ENCODE measurements around the gene YIPF3. TPM values are rescaled to one million over a fixed set of nuclear protein-coding genes. Genes with fewer than 3 reads are reported as not detected.

YIPF3 gene
- total RNA-seq, 2 experiments from 2014 or later = 38.2 to 41.9 TPM

GRCh38 chr6:43547222-43547621 is 30.5 kb upstream of the YIPF3 start:
- Histone ChIP-seq H3K4me3 (ENCODE audit: low read depth, low read length, poor library complexity, severe bottlenecking) (no peak overlapping the region), H3K9me2 (ENCODE audit: insufficient read depth, low read length) (no peaks in the 10 kb centered on the region), H3K36me3 (ENCODE audit: insufficient read depth, low read length) (peaks cover 97% of the 10 kb centered on the region), H3K4me1 (ENCODE audit: insufficient read depth, low read length, poor library complexity, severe bottlenecking) (no peaks in the 10 kb centered on the region), H3K9me3 (ENCODE audit: low read length) (no peaks in the 10 kb centered on the region), H4K20me1 (ENCODE audit: insufficient read depth, low read length) (no peaks in the 10 kb centered on the region), H3K79me2 (ENCODE audit: insufficient read depth, low read depth, low read length) (no peaks in the 10 kb centered on the region), H3K27ac (ENCODE audit: low read depth, low read length, poor library complexity, severe bottlenecking) (no peak overlapping the region), H2AFZ (ENCODE audit: low read length) (no peak overlapping the region), H3K4me2 (ENCODE audit: low read length) (no peak overlapping the region)
- DNase-seq (ENCODE audit: low spot score) = no peak
- no TSS peak for BruUV-seq (replicated peaks)
- ChIA-PET CTCF (ENCODE audit: unreplicated experiment) (no interaction called here), POLR2A (interaction anchor here (0.5 to 2.1 kb wide), 5 partner anchors 10 to 35 kb away, joined by 3 to 5 read pairs (median 4); partner anchors contain the start of genes POLH and XPO5)
- no peak for TF ChIP-seq CTCF (conservative IDR thresholded peaks at IDR 0.05; ENCODE audit: low read length)
- no peak for TF ChIP-seq EZH2phosphoT487 (IDR thresholded peaks at IDR 0.05; ENCODE audit: borderline replicate concordance, low read depth, low read length)
- intact Hi-C loops (cut with micrococcal nuclease; ENCODE audit: unreplicated experiment) = loop anchor here (10.0 kb wide), 1 partner anchor 58 kb away; no protein-coding TSS in a partner anchor

DNA sequence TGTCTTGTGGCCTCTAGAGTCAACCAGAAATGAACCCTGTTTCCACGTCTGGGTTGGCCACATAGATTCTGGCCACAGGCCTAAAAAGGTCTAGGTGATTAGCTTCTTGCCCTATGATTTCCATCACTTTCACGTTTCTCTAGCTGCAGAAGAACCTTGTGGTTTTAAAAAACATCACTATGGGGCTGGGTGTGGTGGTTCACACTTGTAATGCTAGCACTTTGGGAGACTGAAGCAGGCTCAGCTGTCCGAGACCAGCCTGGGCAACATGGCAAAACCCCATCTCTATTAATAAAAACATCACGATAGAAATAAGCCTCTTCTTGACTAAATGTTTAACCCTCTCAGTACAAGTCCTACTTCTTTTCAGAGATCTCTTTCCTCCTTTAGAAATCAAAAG is 27.7 kb upstream of the YIPF3 start:
- no peak overlapping the region for H3K4me2 ChIP-seq (ENCODE audit: low read length)
- H3K4me3 ChIP-seq (ENCODE audit: low read depth, low read length, poor library complexity, severe bottlenecking) = no peak overlapping the region
- no peaks in the 10 kb centered on the region for H3K9me3 ChIP-seq (ENCODE audit: low read length)
- ChIA-PET CTCF (ENCODE audit: unreplicated experiment) (no interaction called here), POLR2A (interaction anchor here (0.7 to 1.1 kb wide), 2 partner anchors 13 to 26 kb away, joined by 3 read pairs; no protein-coding TSS in a partner anchor)
- intact Hi-C loops (cut with micrococcal nuclease; ENCODE audit: unreplicated experiment) = loop anchor here (10.0 kb wide), 1 partner anchor 60 kb away; no protein-coding TSS in a partner anchor
- DNase-seq (ENCODE audit: low spot score) = no peak
- H3K36me3 ChIP-seq (ENCODE audit: insufficient read depth, low read length) = peaks cover 97% of the 10 kb centered on the region
- H3K9me2 ChIP-seq (ENCODE audit: insufficient read depth, low read length) = no peaks in the 10 kb centered on the region
- no peak overlapping the region for H2AFZ ChIP-seq (ENCODE audit: low read length)
- H3K4me1 ChIP-seq (ENCODE audit: insufficient read depth, low read length, poor library complexity, severe bottlenecking) = no peaks in the 10 kb centered on the region
- H3K79me2 ChIP-seq (ENCODE audit: insufficient read depth, low read depth, low read length) = no peaks in the 10 kb centered on the region
- BruUV-seq (replicated peaks) = no TSS peak
- TF ChIP-seq CTCF (conservative IDR thresholded peaks at IDR 0.05; ENCODE audit: low read length) (no peak), EZH2phosphoT487 (IDR thresholded peaks at IDR 0.05; ENCODE audit: borderline replicate concordance, low read depth, low read length) (no peak)
- H3K27ac ChIP-seq (ENCODE audit: low read depth, low read length, poor library complexity, severe bottlenecking) = no peak overlapping the region
- H4K20me1 ChIP-seq (ENCODE audit: insufficient read depth, low read length) = no peaks in the 10 kb centered on the region

DNA sequence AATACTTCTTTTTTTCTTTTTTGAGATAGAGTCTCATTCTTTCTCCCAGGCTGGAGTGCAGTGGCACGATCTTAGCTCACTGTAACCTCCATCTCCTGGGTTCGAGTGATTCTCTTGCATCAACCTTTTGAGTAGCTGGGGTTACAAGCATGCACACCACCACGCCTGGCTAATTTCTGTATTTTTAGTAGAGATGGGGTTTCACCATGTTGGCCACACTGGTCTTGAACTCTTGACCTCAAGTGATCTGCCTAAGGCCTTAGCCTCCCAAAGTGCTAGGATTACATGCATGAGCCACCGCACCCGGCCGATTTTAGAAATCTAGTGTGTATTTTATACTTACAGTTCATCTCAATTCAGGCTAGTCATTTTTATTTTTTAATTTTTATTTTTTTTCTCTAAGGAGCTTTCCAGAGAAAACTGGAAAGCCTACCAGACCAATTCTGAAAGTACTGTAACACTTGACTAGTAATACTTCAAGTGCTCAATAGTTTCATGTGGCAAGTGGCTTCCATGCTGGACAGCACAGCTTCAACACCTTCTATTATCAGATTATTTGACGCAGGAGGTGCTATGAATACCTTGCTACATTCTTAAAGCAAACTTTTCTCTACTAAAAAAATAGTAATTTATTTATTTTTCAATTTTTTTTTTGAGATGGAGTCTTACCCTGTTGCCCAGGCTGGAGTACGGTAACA is 25.2 kb upstream of the YIPF3 start:
- H3K4me3 ChIP-seq (ENCODE audit: low read depth, low read length, poor library complexity, severe bottlenecking) = no peak overlapping the region
- H3K9me3 ChIP-seq (ENCODE audit: low read length) = no peaks in the 10 kb centered on the region
- H3K27ac ChIP-seq (ENCODE audit: low read depth, low read length, poor library complexity, severe bottlenecking) = no peak overlapping the region
- peaks cover 97% of the 10 kb centered on the region for H3K36me3 ChIP-seq (ENCODE audit: insufficient read depth, low read length)
- DNase-seq (ENCODE audit: low spot score) = no peak
- H2AFZ ChIP-seq (ENCODE audit: low read length) = no peak overlapping the region
- no peaks in the 10 kb centered on the region for H3K4me1 ChIP-seq (ENCODE audit: insufficient read depth, low read length, poor library complexity, severe bottlenecking)
- ChIA-PET CTCF (ENCODE audit: unreplicated experiment) (no interaction called here), POLR2A (interaction anchor here (0.6 kb wide), 2 partner anchors 19 to 74 kb away, joined by 3 to 4 read pairs; no protein-coding TSS in a partner anchor)
- intact Hi-C loops (cut with micrococcal nuclease; ENCODE audit: unreplicated experiment) = loop anchor here (10.0 kb wide), 1 partner anchor 63 kb away; no protein-coding TSS in a partner anchor
- no TSS peak for BruUV-seq (replicated peaks)
- H3K9me2 ChIP-seq (ENCODE audit: insufficient read depth, low read length) = no peaks in the 10 kb centered on the region
- H3K79me2 ChIP-seq (ENCODE audit: insufficient read depth, low read depth, low read length) = no peaks in the 10 kb centered on the region
- H3K4me2 ChIP-seq (ENCODE audit: low read length) = no peak overlapping the region
- no peaks in the 10 kb centered on the region for H4K20me1 ChIP-seq (ENCODE audit: insufficient read depth, low read length)
- TF ChIP-seq CTCF (conservative IDR thresholded peaks at IDR 0.05; ENCODE audit: low read length) (no peak), EZH2phosphoT487 (IDR thresholded peaks at IDR 0.05; ENCODE audit: borderline replicate concordance, low read depth, low read length) (no peak)

Data from OCI-LY7 (cell line).